GM10248 (cell line): ENCODE measurements around the gene SLC22A14.
"Not testable (repeated sequence)": the region's sequence is repeated elsewhere in the genome, so short reads cannot be mapped to it uniquely, and the experiment has no call there.

ENCODE experiments used
- CTCF ChIA-PET: fragments of 300-600 bp; sonication (Branson Sonifier 250); formaldehyde crosslinking; extraction: SDS; loops from one replicate; lab custom pipeline; 2021; ENCODE audit warnings: antibody characterized with exemption; lab: Yijun Ruan, JAX
- POLR2A ChIA-PET: fragments of 350-650 bp; sonication (Branson Sonifier 250); formaldehyde crosslinking; extraction: SDS; loops from one replicate; lab custom pipeline; 2020; ENCODE audit warnings: antibody characterized with exemption; lab: Yijun Ruan, JAX
- DNase-seq: peaks from one replicate; pipeline ENCODE4 v3.0.0; 2012; ENCODE audit errors: extremely low spot score
- CTCF ChIP-seq: IDR thresholded peaks from 2 replicates; pipeline ENCODE4 v1.5.1; 2012; ENCODE audit warnings: mild to moderate bottlenecking, low read depth; ENCODE audit errors: extremely low read depth, missing control alignments, control extremely low read depth

Gene SLC22A14

GRCh38 chr3:38276081-38276916, 5.8 kb upstream of the SLC22A14 start:
- DNase-seq = no peak
- ChIA-PET CTCF (no interaction called here), POLR2A (no interaction called here)
- no peak for TF ChIP-seq CTCF

GRCh38 chr3:38276917-38277630, 5.0 kb upstream of the SLC22A14 start:
- CTCF ChIA-PET = no interaction called here
- POLR2A ChIA-PET = no interaction called here
- TF ChIP-seq CTCF = no peak
- DNase-seq = no peak

GRCh38 chr3:38278841-38279240, 3.3 kb upstream of the SLC22A14 start:
- TF ChIP-seq CTCF = no peak
- DNase-seq = no peak
- ChIA-PET CTCF (interaction anchor here (1.1 to 1.8 kb wide), 2 partner anchors 11 to 20 kb away, joined by 5 read pairs; no protein-coding TSS in a partner anchor), POLR2A (no interaction called here)

GRCh38 chr3:38283810-38284755, 2.0 kb downstream of the SLC22A14 start:
- DNase-seq = no peak
- CTCF ChIA-PET = no interaction called here
- POLR2A ChIA-PET = no interaction called here
- TF ChIP-seq CTCF = no peak

GRCh38 chr3:38284756-38285150, 2.7 kb downstream of the SLC22A14 start:
- no peak for TF ChIP-seq CTCF
- ChIA-PET CTCF (no interaction called here), POLR2A (no interaction called here)
- DNase-seq = no peak

GRCh38 chr3:38289286-38290217, 7.5 kb downstream of the SLC22A14 start:
- DNase-seq, POLR2A ChIA-PET: not testable (repeated sequence)
- CTCF ChIA-PET = interaction anchor here (1.3 to 4.4 kb wide), 4 partner anchors 9 to 170 kb away, joined by 3 to 21 read pairs (median 4); no protein-coding TSS in a partner anchor

GRCh38 chr3:38297053-38297452, 15.0 kb downstream of the SLC22A14 start:
- CTCF ChIA-PET = interaction anchor here (0.9 to 4.5 kb wide), 6 partner anchors 9 to 180 kb away, joined by 3 to 21 read pairs (median 8); partner anchors contain the start of genes ACAA1 and SLC22A14
- POLR2A ChIA-PET = not testable (repeated sequence)

More at GRCh38 chr3:38297053-38297452, 15.0 kb downstream of the SLC22A14 start:
- DNase-seq = not testable (repeated sequence)
